Stimulated activated CD8-positive, alpha-beta memory T cell treated with anti-CD3 and anti-CD28 coated beads, Interleukin-4, amount 100 ng/mL, for 24 hours (primary cell): ENCODE results near the gene RETN.
"Not testable (repeated sequence)": the region's sequence is repeated elsewhere in the genome, so short reads cannot be mapped to it uniquely, and the experiment has no call there.

Experiments
- DNase-seq: peaks from one replicate; pipeline ENCODE4 v3.0.0-alpha.2; 2020; ENCODE audit warnings: low read depth

Gene RETN

GRCh38 chr19:7637374-7638256 lies 31.2 kb upstream of the RETN start:
- no peak for DNase-seq

DNA sequence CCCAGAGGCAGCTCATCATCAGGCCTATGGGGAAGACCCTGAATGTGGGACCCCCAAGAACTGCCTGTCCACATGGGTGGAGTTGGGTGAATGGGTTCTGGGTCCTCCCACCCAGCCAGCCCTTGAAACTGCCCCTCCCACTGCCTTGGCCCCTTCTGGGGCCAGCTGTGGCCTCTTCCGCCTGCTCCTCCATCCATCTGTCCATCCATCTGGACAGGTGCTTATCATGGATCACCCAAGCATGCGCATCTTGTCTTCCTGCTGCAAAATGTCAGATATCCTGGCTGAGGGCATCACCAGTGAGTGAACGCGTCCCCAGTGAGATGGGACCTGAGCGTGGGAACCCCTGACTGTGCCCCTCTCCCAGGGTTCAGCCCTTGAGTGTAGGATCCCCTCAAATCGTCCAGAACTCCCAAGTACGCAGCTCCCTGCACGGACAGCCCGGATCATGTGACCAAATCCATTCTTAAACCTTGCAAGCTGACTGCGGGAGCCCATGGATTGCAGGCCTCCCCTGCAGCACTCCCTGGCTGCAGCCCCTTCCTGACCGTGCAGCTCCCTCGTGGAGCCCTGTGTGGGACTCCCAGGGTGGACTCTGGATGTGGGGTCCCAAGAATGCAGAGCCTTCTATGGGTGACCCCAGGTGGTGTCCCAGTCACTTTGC lies 29.9 kb upstream of the RETN start:
- DNase-seq = no peak

- no peak for DNase-seq
Observed at GRCh38 chr19:7639863-7640348, 28.9 kb upstream of the RETN start.

DNA sequence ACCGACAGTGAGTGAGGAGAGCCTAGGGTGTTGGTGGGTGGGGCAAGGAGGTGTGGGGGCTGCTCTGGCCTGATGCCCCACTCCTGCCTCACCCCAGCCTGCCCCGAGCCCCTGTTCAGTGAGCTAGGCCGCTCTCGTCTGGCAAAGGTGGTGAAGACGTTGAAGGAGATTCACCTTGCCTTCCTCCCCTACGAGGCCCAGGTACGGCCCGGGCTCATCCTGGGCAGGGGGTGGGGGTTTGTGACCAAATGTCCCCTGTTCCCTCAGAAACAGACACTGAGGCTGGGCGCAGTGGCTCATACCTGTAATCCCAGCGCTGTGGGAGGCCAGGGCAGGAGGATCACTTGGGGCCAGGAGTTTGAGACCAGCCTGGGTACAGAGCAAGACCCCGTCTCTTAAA lies 28.0 kb upstream of the RETN start:
- no peak for DNase-seq

GRCh38 chr19:7641290-7642276 lies 27.3 kb upstream of the RETN start:
- DNase-seq = no peak

DNA sequence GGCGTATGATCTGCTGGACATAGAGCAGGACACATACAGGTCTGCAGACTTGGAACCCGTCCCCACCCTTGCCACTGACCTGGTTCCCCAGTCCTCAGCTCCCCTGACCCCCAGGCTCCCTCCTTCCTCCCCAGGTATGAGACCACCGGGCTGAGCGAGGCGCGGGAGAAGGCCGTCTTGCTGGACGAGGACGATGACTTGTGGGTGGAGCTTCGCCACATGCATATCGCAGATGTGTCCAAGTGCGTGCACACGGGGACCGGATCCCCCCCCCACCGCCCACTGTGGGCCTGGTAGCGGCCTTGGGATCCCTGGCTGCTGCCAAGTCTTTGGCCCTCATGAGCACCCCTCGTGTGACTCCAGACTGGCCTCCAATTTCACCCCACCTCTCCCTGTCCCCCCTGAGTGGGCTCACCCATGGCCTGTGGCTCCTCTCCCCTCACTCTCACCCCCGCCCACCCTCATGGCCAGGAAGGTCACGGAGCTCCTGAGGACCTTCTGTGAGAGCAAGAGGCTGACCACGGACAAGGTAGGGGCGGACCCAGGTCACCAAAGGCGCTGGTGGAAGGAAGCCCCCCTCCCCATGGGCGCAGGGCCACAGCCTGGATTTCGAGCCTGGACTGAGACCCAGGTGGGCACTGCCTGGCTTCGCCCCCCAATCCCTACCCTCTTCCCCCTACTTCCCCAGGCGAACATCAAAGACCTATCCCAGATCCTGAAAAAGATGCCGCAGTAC lies 26.4 kb upstream of the RETN start:
- DNase-seq = no peak

GRCh38 chr19:7643031-7643415 lies 25.8 kb upstream of the RETN start:
- DNase-seq = no peak

GRCh38 chr19:7643629-7644549 lies 25.0 kb upstream of the RETN start:
- not testable (repeated sequence) for DNase-seq

GRCh38 chr19:7644550-7644877 lies 24.3 kb upstream of the RETN start:
- no peak for DNase-seq

DNA sequence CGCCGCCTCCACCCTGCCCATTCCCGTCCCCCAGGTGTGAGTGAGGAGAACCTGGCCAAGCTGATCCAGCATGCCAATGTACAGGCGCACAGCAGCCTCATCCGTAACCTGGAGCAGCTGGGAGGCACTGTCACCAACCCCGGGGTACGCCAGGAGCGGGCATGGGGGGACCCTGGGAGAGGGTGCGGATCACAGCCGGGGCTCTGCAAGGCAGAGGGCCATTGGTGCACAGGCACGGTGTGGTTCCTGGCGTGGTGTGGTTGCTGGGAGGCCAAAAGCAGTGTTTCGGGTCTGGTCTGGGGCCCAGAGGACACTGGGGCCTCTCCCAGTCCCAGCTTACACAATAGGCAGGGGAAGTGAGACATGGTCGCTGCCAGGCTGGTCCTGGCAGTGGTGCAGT lies 23.7 kb upstream of the RETN start:
- no peak for DNase-seq

DNA sequence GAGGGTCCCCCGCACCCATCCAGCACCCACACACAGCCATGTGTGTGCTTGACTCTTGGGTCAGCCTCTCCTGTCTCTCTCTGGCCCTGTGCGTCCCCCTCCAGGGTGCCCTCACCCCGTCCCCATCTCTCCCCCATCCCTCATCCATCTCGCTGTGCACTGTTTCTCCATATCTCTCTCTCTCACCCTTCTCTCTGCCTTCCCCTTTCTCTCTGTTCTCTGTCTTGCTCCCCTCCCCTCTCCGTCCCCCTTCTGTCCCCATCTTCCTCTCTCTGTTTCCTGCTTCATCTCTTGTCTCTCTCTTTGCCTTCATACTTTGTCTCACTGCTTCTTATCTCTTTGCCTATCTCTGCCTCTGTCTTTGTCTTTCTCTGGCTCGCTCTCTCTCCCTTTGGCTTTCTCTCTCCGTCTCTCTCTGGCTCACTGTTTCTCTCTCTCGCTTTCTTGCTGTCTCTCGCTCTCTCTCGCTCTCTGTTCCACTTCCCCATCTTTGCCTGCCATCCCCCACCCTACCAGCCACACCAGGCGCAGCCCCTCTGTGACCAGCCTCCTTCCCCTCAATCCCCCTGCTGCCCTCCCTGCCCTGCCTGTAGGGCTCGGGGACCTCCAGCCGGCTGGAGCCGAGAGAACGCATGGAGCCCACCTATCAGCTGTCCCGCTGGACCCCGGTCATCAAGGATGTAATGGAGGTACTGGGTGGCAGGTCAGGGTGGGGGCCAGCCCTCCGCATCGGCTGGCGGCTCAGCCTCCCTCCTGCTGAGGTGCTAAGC lies 23.0 kb upstream of the RETN start:
- no peak for DNase-seq

DNA sequence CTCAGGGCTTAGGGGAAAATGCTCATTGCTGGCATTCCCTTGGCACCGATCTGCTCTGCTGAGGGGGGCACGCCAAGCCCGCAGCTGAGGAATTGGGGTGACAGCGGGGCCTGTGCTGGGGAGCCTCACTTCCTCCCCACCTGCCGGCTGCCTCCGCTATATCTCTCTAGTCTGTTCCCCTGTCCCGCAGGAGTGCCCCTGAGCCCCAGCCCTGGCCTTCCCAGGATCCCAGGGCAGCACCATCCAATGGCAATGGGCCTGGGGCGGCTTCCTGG lies 22.5 kb upstream of the RETN start:
- DNase-seq = no peak

GRCh38 chr19:7647156-7647555 lies 21.7 kb upstream of the RETN start:
- DNase-seq = no peak

DNA sequence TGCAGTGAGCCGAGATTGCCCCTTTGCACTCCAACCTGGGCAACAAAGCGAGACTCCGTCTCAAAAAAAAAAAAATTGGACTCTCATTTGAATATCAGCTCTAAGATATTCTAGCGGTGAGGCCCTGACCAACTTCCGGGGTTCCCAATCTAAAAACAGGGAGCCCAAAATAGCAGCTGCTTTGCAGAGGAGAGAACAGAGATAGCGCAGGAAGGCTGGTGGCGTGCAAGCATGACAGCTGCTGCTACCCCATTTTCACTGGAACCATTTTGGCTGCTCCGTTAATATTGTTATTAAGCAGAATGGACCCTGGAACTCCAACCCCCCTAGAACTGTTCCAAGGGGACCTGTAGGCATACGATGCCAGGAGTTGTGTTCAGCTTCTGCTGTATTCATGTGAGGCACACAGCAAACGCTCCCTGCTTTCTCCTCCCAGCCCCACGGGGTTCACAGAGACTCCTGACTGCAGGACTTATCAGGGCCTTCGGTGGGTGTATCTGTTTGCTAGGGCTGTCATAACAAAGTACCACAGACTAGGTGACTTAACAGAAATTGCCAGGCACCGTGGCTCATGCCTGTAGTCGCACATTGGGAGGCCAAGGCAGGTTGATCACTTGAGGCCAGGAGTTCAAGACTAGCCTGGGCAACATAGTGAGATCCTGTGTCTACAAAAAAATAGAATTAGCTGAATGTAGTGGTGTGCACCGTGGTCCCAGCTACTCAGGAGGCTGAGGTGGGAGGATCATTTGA lies 20.4 kb upstream of the RETN start:
- no peak for DNase-seq

GRCh38 chr19:7650148-7650547 lies 18.7 kb upstream of the RETN start:
- no peak for DNase-seq

DNA sequence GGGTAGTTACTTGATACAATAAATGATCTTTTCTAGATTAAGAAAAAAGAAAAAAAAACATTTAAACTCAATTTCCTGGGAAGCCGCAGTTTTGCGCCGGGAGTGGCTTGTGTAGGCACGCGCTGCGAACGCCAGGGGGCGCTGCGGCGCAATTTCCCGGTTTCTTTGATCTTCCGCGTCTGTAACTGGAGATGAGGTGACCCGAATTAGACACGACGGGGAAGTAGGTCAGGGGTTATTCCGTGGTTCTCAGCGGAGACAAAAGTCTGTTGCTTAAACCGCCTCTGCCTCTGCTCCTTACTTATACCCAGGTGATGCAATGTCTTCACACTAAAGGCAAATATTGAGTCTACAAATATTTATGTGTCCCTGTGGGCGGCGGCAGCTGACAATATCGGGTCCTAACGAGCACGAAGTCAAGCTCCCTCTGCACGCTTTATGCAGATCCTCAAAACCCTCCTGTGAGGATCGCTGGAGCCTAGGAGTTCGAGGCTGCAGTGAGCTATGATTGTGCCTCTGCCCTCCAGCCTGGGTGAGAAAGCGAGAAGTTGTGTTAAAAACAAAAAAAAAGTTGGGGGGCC lies 16.7 kb upstream of the RETN start:
- peak; percentile 75 for DNase-seq

GRCh38 chr19:7654401-7654800 lies 14.4 kb upstream of the RETN start:
- no peak for DNase-seq

- DNase-seq = no peak
Observed at GRCh38 chr19:7655581-7655980, 13.3 kb upstream of the RETN start.
